ENCODE data around the gene SCGB3A1.

SCGB3A1 gene

GRCh38 chr5:180541710-180542109, 49.6 kb downstream of the SCGB3A1 start:
- Mint-ChIP-seq H3K36me3 (ENCODE audit: low read depth) (peaks cover 99% of the 10 kb centered on the region), H3K4me3 (no peak overlapping the region), H3K27ac (no peak overlapping the region), H3K27me3 (ENCODE audit: low read depth, poor library complexity) (no peaks in the 10 kb centered on the region), H3K9me3 (peaks cover 54% of the 10 kb centered on the region), H3K4me1 (no peaks in the 10 kb centered on the region)
- no peak for DNase-seq
- TF ChIP-seq, protein P1, sequence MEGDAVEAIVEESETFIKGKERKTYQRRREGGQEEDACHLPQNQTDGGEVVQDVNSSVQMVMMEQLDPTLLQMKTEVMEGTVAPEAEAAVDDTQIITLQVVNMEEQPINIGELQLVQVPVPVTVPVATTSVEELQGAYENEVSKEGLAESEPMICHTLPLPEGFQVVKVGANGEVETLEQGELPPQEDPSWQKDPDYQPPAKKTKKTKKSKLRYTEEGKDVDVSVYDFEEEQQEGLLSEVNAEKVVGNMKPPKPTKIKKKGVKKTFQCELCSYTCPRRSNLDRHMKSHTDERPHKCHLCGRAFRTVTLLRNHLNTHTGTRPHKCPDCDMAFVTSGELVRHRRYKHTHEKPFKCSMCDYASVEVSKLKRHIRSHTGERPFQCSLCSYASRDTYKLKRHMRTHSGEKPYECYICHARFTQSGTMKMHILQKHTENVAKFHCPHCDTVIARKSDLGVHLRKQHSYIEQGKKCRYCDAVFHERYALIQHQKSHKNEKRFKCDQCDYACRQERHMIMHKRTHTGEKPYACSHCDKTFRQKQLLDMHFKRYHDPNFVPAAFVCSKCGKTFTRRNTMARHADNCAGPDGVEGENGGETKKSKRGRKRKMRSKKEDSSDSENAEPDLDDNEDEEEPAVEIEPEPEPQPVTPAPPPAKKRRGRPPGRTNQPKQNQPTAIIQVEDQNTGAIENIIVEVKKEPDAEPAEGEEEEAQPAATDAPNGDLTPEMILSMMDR (IDR thresholded peaks at IDR 0.05) = no peak
